SKM-1 (cell line): ENCODE measurements around the gene RMRP.

ENCODE experiments used
- DNase-seq: peaks from one replicate; lab custom pipeline; 2025; ENCODE audit not compliant: unreplicated experiment; lab: John Stamatoyannopoulos, UW

Gene RMRP

DNA sequence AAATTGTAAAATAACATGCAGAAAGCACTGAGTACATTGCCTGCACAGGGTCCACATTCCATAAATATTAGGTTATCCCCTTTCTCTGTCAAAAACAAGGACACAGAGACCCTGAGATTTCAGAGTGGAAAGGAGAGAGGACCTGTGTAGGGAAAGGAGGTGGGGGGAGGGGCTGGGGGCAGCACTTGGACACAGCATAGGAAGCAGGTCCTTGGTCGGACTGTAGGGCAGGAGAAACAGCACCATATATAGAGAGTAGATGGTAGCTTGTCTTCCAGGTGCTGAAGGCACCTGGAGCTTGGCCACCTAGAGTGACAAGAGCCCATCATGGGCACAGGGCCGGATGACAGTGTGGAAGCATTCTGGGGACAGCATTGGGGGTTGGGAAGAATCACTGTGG lies 29.5 kb upstream of the RMRP start:
- DNase-seq, result no peak

DNA sequence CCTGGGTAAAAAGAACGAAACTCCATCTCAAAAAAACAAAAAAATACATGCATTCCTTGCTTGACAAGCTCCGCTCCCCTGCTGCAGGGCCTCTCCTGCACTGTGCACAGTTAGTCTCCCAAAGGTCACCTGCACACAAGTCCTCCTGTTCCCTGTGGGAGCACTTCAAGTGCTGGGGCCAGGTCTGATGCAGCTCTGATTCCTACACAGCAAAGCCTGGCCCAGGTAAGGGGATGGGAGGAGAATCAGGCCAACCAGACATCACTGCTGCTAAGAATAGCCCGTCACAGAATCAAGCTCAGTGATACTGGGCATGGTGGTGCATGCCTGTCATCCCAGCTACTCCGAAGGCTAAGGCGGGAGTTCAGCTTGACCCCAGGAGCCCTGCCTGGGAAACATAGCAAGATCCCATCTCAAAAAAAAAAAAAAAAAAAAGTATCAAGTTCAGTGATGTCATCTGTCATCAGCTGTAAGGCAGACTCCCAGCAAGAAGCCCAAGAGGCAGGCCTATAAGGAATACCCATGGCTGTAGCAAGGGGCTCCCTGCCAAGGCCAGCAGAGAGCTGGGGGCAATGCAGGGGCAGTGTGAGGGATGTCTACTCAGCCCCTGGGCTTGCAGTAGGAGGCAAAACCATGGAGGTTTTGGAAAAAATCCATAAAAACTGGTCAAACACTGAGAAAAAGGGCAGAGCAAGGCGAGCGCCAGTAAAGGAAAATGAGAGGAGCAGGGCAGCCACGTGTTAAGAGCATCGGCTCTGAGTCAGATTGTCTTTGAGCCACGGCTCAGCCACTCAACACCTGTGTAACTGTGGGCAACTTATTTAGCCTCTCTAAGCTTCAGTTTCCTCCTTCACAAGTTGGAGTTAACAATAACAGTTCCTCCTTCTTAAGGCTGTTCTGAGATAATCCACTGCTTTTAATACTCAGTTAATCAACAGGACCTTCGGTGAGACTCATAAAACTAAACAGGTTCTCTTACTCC lies 28.7 kb upstream of the RMRP start:
- DNase-seq, result no peak

GRCh38 chr9:35685506-35685905 lies 27.7 kb upstream of the RMRP start:
- no peak for DNase-seq

GRCh38 chr9:35684921-35685320 lies 27.1 kb upstream of the RMRP start:
- DNase-seq, result no peak

DNA sequence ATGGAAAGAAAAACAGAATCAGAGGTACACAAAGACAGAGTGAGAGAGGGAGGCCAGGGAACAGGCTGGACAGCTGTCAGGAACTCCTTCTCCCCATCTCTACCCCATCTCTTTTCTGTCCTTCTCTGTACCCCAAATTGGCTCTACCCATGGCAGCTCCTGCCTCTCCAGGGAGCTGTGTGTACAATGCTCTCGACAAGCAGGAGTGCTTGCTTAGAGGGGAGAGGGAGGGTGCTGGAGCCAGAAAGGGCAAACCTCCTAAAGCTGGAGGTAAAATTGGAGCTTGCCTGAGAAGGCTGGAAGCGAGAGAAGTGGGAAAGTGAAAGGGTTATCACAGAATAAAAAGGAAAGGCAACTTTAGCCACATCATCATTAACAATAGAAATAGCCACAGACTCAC lies 25.5 kb upstream of the RMRP start:
- no peak for DNase-seq

GRCh38 chr9:35682520-35683315 lies 24.9 kb upstream of the RMRP start:
- DNase-seq, result no peak

- no peak for DNase-seq
Observed at GRCh38 chr9:35682051-35682450, 24.2 kb upstream of the RMRP start.

DNA sequence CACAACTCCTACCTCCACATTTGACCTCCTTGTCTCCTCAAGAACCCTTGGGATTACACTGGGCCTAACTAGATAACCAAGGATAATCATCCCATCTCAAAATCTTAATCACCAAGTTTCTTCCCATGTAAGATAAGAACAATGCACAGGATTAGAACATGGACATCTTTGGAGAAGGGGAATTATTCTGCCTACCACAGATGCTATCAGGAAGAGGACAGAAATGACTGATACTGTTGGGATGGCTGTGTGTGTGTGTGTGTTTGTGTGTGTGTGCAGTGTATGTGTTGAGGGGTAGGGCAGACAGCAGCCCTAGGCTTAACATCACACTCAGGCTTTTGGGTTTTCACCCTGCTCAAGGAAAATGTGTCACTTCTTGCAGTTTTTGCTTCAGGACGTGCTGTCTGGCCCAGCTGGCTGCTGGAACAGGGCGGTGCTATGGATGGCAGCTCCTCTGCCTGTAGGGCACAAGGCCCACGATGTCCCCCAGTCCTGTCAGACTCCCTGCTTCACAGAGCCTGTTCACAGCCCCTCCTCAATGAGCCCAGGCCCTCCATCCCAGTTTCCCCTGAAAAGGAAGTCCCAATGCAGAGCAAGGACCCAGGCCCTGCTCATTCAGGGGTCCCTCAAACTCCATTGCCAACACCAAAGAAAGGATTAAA lies 23.7 kb upstream of the RMRP start:
- no peak for DNase-seq

GRCh38 chr9:35680331-35681105 lies 22.7 kb upstream of the RMRP start:
- no peak for DNase-seq

DNA sequence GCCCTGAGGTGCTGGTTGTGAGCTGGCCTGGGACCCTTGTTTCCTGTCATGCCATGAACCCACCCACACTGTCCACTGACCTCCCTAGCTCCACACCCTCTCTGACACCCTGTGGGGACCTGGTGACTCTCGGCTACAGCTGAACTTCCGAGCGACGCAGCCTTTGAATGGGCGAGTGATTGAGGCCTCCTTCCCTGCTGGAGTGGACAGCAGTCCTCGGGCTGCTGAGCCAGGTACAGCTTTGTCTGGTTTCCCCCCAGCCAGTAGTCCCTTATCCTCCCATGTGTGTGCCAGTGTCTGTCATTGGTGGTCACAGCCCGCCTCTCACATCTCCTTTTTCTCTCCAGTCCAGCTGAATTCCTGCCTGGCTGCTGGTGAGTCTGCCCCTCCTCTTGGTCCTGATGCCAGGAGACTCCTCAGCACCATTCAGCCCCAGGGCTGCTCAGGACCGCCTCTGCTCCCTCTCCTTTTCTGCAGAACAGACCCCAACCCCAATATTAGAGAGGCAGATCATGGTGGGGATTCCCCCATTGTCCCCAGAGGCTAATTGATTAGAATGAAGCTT lies 22.0 kb upstream of the RMRP start:
- DNase-seq, result no peak

- DNase-seq, result no peak
Observed at GRCh38 chr9:35679091-35679490, 21.3 kb upstream of the RMRP start.

DNA sequence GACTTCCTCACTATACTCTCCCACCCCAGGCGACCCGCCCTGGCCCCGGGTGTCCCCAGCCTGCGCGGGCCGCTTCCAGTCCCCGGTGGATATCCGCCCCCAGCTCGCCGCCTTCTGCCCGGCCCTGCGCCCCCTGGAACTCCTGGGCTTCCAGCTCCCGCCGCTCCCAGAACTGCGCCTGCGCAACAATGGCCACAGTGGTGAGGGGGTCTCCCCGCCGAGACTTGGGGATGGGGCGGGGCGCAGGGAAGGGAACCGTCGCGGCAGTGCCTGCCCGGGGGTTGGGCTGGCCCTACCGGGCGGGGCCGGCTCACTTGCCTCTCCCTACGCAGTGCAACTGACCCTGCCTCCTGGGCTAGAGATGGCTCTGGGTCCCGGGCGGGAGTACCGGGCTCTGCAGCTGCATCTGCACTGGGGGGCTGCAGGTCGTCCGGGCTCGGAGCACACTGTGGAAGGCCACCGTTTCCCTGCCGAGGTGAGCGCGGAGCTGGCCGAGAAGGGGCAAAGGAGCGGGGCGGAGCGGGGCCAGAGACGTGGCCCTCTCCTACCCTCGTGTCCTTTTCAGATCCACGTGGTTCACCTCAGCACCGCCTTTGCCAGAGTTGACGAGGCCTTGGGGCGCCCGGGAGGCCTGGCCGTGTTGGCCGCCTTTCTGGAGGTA lies 18.0 kb upstream of the RMRP start:
- DNase-seq, result no peak

- no peak for DNase-seq
Observed at GRCh38 chr9:35675204-35675603, 17.4 kb upstream of the RMRP start.

GRCh38 chr9:35674025-35674361 lies 16.2 kb upstream of the RMRP start:
- no peak for DNase-seq

GRCh38 chr9:35673132-35674024 lies 15.6 kb upstream of the RMRP start, which contains the start of gene CA9:
Gene CA9, plus strand, starts transcription at chr9:35673928. Its CDS starts 32 bp downstream, at chr9:35673960.
- DNase-seq, result no peak

GRCh38 chr9:35669331-35670145 lies 11.7 kb upstream of the RMRP start:
- DNase-seq, result no peak

DNA sequence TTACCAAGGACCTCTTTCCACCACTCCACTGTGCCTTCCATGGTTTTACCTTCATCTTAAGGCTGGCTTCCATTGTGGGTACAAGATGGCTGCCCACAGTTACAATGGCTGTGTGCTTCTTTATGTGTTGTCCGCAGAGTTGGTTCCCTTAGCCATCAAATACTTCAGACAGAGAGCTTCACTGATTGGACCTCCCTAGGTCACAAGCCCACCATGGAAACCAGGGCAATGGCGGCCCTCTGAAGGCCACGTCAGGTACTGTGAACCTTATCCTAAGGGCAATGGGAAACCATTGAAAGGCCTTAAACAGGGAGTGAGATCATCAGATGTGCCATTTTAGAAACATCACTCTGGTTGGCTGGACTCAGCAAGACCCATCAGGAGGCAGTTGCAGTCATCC lies 10.1 kb upstream of the RMRP start:
- DNase-seq, result no peak

DNA sequence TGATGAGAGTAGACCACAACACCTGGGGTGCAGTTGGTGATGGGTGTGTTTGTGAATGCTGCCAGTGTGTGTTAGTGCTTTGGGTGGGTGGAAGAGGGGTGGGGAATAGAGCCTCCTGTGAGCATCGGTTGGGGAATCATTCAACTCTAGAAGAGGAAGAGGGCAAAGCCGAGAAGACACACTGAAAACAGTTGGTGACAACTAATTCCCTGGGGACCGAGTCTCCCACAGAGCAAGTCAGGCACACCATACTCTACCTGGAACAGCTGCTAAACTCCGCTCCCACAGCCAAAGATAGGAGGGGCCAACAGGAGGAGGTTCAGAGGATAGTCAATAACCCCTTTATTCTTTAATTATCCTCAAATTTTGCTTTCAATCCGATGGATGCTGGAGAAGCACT lies 8.7 kb upstream of the RMRP start:
- DNase-seq, result no peak
